OCI-LY1 (cell line): ENCODE data around the gene LCN6.

Experiments used
- H2AFZ ChIP-seq: fragments of 200-600 bp; sonication (generic), shearing (Covaris generic); 2 replicates; pipeline ENCODE4 v1.6.0; 2014; ENCODE audit warnings: antibody characterized with exemption, mild to moderate bottlenecking, low read length
- H3F3A ChIP-seq: fragments of 200-600 bp; sonication (generic), shearing (Covaris generic); 2 replicates; pipeline ENCODE4 v1.6.0; 2014; ENCODE audit warnings: mild to moderate bottlenecking, antibody characterized with exemption, low read length, moderate library complexity; ENCODE audit not compliant: insufficient read depth
- H3K27ac ChIP-seq: fragments of 200-600 bp; sonication (generic); 2 replicates; pipeline ENCODE4 v1.5.1; 2014; ENCODE audit warnings: low read length, mixed run types, mild to moderate bottlenecking, low read depth; ENCODE audit not compliant: poor library complexity, severe bottlenecking
- H3K27me3 ChIP-seq: fragments of 200-600 bp; sonication (generic); 2 replicates; pipeline ENCODE4 v1.6.0; 2014; ENCODE audit warnings: antibody characterized with exemption, mild to moderate bottlenecking, low read length, moderate library complexity; ENCODE audit not compliant: insufficient read depth
- H3K36me3 ChIP-seq: fragments of 200-600 bp; sonication (generic); 2 replicates; pipeline ENCODE4 v1.6.1; 2014; ENCODE audit warnings: mild to moderate bottlenecking, antibody characterized with exemption, low read length, moderate library complexity, mixed read lengths; ENCODE audit not compliant: insufficient read depth
- H3K4me1 ChIP-seq: fragments of 200-600 bp; sonication (generic); 2 replicates; pipeline ENCODE4 v1.5.1; 2014; ENCODE audit warnings: mild to moderate bottlenecking, low read length, moderate library complexity; ENCODE audit not compliant: insufficient read depth, severe bottlenecking
- H3K4me2 ChIP-seq: fragments of 200-600 bp; sonication (generic), shearing (Covaris generic); 2 replicates; pipeline ENCODE4 v1.6.1; 2014; ENCODE audit warnings: low read length
- H3K4me3 ChIP-seq: fragments of 200-600 bp; sonication (generic); 2 replicates; pipeline ENCODE4 v1.5.1; 2014; ENCODE audit warnings: low read length, low read depth, mild to moderate bottlenecking, mixed read lengths; ENCODE audit not compliant: poor library complexity, severe bottlenecking
- H3K79me2 ChIP-seq: fragments of 200-600 bp; shearing (Covaris generic); 2 replicates; pipeline ENCODE4 v1.6.1; 2016; ENCODE audit warnings: mixed run types, low read length, mixed read lengths; ENCODE audit not compliant: insufficient read depth
- H3K9ac ChIP-seq: fragments of 200-600 bp; sonication (generic), shearing (Covaris generic); 2 replicates; pipeline ENCODE4 v1.6.1; 2014; ENCODE audit warnings: mild to moderate bottlenecking, low read length, mixed read lengths
- H3K9me2 ChIP-seq: fragments of 200-600 bp; sonication (generic), shearing (Covaris generic); 2 replicates; pipeline ENCODE4 v1.6.1; 2014; ENCODE audit warnings: low read depth, mild to moderate bottlenecking, low read length, mixed read lengths
- H3K9me3 ChIP-seq: fragments of 200-600 bp; shearing (Covaris generic); 2 replicates; pipeline ENCODE4 v1.6.1; 2014; ENCODE audit warnings: low read length, mixed read lengths
- H4K20me1 ChIP-seq: fragments of 200-600 bp; sonication (generic), shearing (Covaris generic); 2 replicates; pipeline ENCODE4 v1.6.0; 2016; ENCODE audit warnings: mild to moderate bottlenecking, low read length; ENCODE audit not compliant: insufficient read depth
- CTCF ChIP-seq: fragments of 200-600 bp; sonication (generic), shearing (Covaris generic); IDR thresholded peaks from 2 replicates; pipeline ENCODE4 v1.5.1; 2017; ENCODE audit warnings: mild to moderate bottlenecking, antibody characterized with exemption, low read length, moderate library complexity, mixed read lengths
- EZH2 ChIP-seq: fragments of 200-600 bp; sonication (generic), shearing (Covaris generic); IDR thresholded peaks from 2 replicates; pipeline ENCODE4 v1.8.0; 2017; ENCODE audit warnings: borderline replicate concordance, mixed run types, mild to moderate bottlenecking, antibody characterized with exemption, low read length, moderate library complexity, mixed read lengths

LCN6 gene

GRCh38 chr9:136724772-136725171 lies 23.6 kb downstream of the LCN6 start:
- Histone ChIP-seq H3F3A (no peaks in the 10 kb centered on the region), H3K4me3 (no peak overlapping the region), H3K79me2 (no peaks in the 10 kb centered on the region), H3K27ac (no peak overlapping the region), H3K9me3 (no peaks in the 10 kb centered on the region), H2AFZ (no peak overlapping the region), H3K4me2 (no peak overlapping the region), H3K9me2 (no peaks in the 10 kb centered on the region), H3K9ac (no peak overlapping the region), H3K36me3 (peaks cover 56% of the 10 kb centered on the region), H4K20me1 (no peaks in the 10 kb centered on the region), H3K27me3 (no peaks in the 10 kb centered on the region), H3K4me1 (peaks cover 27% of the 10 kb centered on the region)
- TF ChIP-seq CTCF (no peak), EZH2 (no peak)

- Histone ChIP-seq H4K20me1 (no peaks in the 10 kb centered on the region), H2AFZ (no peak overlapping the region), H3K79me2 (no peaks in the 10 kb centered on the region), H3K27me3 (no peaks in the 10 kb centered on the region), H3K9ac (no peak overlapping the region), H3K4me2 (no peak overlapping the region), H3K27ac (no peak overlapping the region), H3K4me1 (peaks cover 26% of the 10 kb centered on the region), H3K9me3 (no peaks in the 10 kb centered on the region), H3K4me3 (no peak overlapping the region), H3F3A (no peaks in the 10 kb centered on the region), H3K9me2 (no peaks in the 10 kb centered on the region), H3K36me3 (peaks cover 56% of the 10 kb centered on the region)
- no peak for TF ChIP-seq CTCF
- TF ChIP-seq EZH2: no peak
Observed at GRCh38 chr9:136723989-136724388, 24.3 kb downstream of the LCN6 start.

GRCh38 chr9:136723362-136723976 lies 24.9 kb downstream of the LCN6 start:
- Histone ChIP-seq H3K36me3 (peaks cover 56% of the 10 kb centered on the region), H3K79me2 (no peaks in the 10 kb centered on the region), H3K4me2 (no peak overlapping the region)

More at GRCh38 chr9:136723362-136723976, 24.9 kb downstream of the LCN6 start:
- H4K20me1 ChIP-seq: no peaks in the 10 kb centered on the region
- no peak for TF ChIP-seq CTCF
- no peak for TF ChIP-seq EZH2
- H3K9ac ChIP-seq: no peak overlapping the region
- H3K4me3 ChIP-seq: no peak overlapping the region
- H3K27ac ChIP-seq: no peak overlapping the region
- H3K4me1 ChIP-seq: peaks cover 21% of the 10 kb centered on the region
- no peaks in the 10 kb centered on the region for H3F3A ChIP-seq
- 0 out of 2 replicates have a peak, but pooled peaks cover 3% of the 10 kb centered on the region for H3K27me3 ChIP-seq
- no peaks in the 10 kb centered on the region for H3K9me3 ChIP-seq
- H3K9me2 ChIP-seq: no peaks in the 10 kb centered on the region
- no peak overlapping the region for H2AFZ ChIP-seq
